Measurements from ENCODE around the gene GADL1. TPM values are rescaled to one million over a fixed set of nuclear protein-coding genes. Genes with fewer than 3 reads are reported as not detected.
A peak's percentile ranks its signal among the peaks of the same experiment; 100 is the strongest.

Gene GADL1
- total RNA-seq, 1 experiment from 2014 or later = not detected

GRCh38 chr3:30686799-30687198, 207.7 kb downstream of the GADL1 start:
- no peak for DNase-seq
- Histone ChIP-seq H3K36me3 (replicated peaks; ENCODE audit: control insufficient read depth, insufficient read depth, low read length) (peaks cover 11% of the 10 kb centered on the region), H3K4me3 (ENCODE audit: insufficient read depth, low read depth, low read length) (no peak overlapping the region), H3K27me3 (ENCODE audit: control insufficient read depth, insufficient read depth, low read length) (no peaks in the 10 kb centered on the region)

- Histone ChIP-seq H3K27me3 (ENCODE audit: control insufficient read depth, insufficient read depth, low read length) (no peaks in the 10 kb centered on the region), H3K36me3 (replicated peaks; ENCODE audit: control insufficient read depth, insufficient read depth, low read length) (peaks cover 8% of the 10 kb centered on the region), H3K4me3 (ENCODE audit: insufficient read depth, low read depth, low read length) (no peak overlapping the region)
- DNase-seq = no peak
These were observed 208.3 kb downstream of the GADL1 start for GRCh38 chr3:30686176-30686575.

GRCh38 chr3:30685267-30685667, 209.2 kb downstream of the GADL1 start:
- H3K27me3 ChIP-seq (ENCODE audit: control insufficient read depth, insufficient read depth, low read length) = no peaks in the 10 kb centered on the region
- peaks cover 8% of the 10 kb centered on the region for H3K36me3 ChIP-seq (replicated peaks; ENCODE audit: control insufficient read depth, insufficient read depth, low read length)
- no peak for DNase-seq
- no peak overlapping the region for H3K4me3 ChIP-seq (ENCODE audit: insufficient read depth, low read depth, low read length)

GRCh38 chr3:30684356-30684755, 210.1 kb downstream of the GADL1 start:
- H3K27me3 ChIP-seq (ENCODE audit: control insufficient read depth, insufficient read depth, low read length) = no peaks in the 10 kb centered on the region
- H3K36me3 ChIP-seq (replicated peaks; ENCODE audit: control insufficient read depth, insufficient read depth, low read length) = peaks cover 8% of the 10 kb centered on the region
- no peak overlapping the region for H3K4me3 ChIP-seq (ENCODE audit: insufficient read depth, low read depth, low read length)
- no peak for DNase-seq

DNA sequence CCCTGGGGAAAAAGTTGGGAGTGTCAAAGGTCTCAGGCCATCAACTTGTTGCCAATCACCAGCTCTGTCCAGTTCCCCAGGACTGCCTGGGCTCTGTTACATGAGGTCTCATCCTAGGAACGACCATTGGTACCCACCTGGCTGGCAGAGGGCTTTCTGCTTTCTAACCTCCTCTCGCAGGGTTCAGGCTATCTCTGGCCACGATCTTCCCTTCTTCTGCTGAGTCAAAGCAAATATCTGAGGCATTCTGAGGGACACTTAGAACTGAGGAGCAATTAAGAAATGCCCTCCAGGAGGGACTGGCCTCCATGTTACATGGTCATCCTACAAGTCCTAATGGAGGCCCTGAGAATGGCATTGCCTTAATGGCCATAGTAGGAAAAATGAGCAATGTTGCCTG, 210.7 kb downstream of the GADL1 start:
- H3K27me3 ChIP-seq (ENCODE audit: control insufficient read depth, insufficient read depth, low read length) = no peaks in the 10 kb centered on the region
- H3K36me3 ChIP-seq (replicated peaks; ENCODE audit: control insufficient read depth, insufficient read depth, low read length) = peaks cover 6% of the 10 kb centered on the region
- H3K4me3 ChIP-seq (ENCODE audit: insufficient read depth, low read depth, low read length) = no peak overlapping the region
- DNase-seq = no peak

GRCh38 chr3:30682434-30683155, 211.9 kb downstream of the GADL1 start:
- Histone ChIP-seq H3K36me3 (replicated peaks; ENCODE audit: control insufficient read depth, insufficient read depth, low read length) (peaks cover 7% of the 10 kb centered on the region), H3K4me3 (ENCODE audit: insufficient read depth, low read depth, low read length) (no peak overlapping the region), H3K27me3 (ENCODE audit: control insufficient read depth, insufficient read depth, low read length) (no peaks in the 10 kb centered on the region)
- no peak for DNase-seq

GRCh38 chr3:30681649-30682211, 212.7 kb downstream of the GADL1 start:
- H3K36me3 ChIP-seq (replicated peaks; ENCODE audit: control insufficient read depth, insufficient read depth, low read length) = peaks cover 8% of the 10 kb centered on the region
- H3K4me3 ChIP-seq (ENCODE audit: insufficient read depth, low read depth, low read length) = no peak overlapping the region
- H3K27me3 ChIP-seq (ENCODE audit: control insufficient read depth, insufficient read depth, low read length) = no peaks in the 10 kb centered on the region
- no peak for DNase-seq

DNA sequence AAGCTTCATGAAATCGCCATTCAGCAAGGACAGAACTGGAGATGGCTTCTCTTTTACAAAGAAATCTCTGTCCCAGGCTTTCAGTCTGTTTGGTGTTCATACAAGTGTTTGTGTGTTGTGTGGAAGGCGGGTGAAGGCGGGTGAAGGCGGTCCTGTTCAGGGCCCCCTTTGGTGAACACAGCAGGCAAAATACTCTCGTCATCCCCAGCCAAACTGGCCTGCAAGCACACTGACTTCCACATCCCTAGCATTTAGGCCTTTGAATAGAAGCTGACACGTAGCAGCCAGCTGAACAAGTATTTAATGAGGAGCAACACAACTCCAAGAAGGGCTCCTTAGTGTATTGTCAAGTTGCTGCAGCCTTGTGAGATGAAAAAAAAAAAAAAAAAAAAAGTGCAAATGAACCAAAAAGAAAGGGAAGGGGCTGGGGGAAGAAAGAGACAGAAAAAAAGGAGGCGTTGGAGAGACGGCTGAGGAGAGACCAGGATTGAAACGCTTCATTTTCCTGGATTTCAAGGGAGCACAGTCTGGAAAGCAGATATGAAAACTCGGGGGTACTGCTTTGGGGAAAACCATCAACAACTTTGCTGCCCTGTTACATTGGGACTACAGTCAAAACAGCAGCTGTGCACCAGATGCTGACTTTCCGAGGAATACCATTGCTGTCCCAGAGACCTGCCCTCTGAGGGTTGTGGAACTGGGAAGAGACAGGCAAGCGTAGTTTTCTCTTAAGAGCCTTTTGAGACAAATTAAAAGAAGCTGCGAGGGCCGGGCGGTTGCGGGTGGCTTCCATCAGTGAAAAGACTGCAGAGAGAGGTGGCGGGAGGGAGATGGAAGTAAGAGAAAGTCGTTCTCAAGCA, 213.4 kb downstream of the GADL1 start:
- no peak overlapping the region for H3K4me3 ChIP-seq (ENCODE audit: insufficient read depth, low read depth, low read length)

GRCh38 chr3:30679045-30679444, 215.4 kb downstream of the GADL1 start:
- Histone ChIP-seq H3K4me3 (ENCODE audit: insufficient read depth, low read depth, low read length) (no peak overlapping the region), H3K27me3 (ENCODE audit: control insufficient read depth, insufficient read depth, low read length) (no peaks in the 10 kb centered on the region), H3K36me3 (replicated peaks; ENCODE audit: control insufficient read depth, insufficient read depth, low read length) (peaks cover 11% of the 10 kb centered on the region)
- no peak for DNase-seq

More for the DNA sequence above, 213.4 kb downstream of the GADL1 start:
- H3K36me3 ChIP-seq (replicated peaks; ENCODE audit: control insufficient read depth, insufficient read depth, low read length) = peaks cover 8% of the 10 kb centered on the region
- H3K27me3 ChIP-seq (ENCODE audit: control insufficient read depth, insufficient read depth, low read length) = no peaks in the 10 kb centered on the region
- peak; percentile 51 for DNase-seq

- H3K36me3 ChIP-seq (replicated peaks; ENCODE audit: control insufficient read depth, insufficient read depth, low read length) = peaks cover 19% of the 10 kb centered on the region
- no peaks in the 10 kb centered on the region for H3K27me3 ChIP-seq (ENCODE audit: control insufficient read depth, insufficient read depth, low read length)
- no peak overlapping the region for H3K4me3 ChIP-seq (ENCODE audit: insufficient read depth, low read depth, low read length)
- DNase-seq = no peak
These were observed 217.1 kb downstream of the GADL1 start for GRCh38 chr3:30677347-30677685.

DNA sequence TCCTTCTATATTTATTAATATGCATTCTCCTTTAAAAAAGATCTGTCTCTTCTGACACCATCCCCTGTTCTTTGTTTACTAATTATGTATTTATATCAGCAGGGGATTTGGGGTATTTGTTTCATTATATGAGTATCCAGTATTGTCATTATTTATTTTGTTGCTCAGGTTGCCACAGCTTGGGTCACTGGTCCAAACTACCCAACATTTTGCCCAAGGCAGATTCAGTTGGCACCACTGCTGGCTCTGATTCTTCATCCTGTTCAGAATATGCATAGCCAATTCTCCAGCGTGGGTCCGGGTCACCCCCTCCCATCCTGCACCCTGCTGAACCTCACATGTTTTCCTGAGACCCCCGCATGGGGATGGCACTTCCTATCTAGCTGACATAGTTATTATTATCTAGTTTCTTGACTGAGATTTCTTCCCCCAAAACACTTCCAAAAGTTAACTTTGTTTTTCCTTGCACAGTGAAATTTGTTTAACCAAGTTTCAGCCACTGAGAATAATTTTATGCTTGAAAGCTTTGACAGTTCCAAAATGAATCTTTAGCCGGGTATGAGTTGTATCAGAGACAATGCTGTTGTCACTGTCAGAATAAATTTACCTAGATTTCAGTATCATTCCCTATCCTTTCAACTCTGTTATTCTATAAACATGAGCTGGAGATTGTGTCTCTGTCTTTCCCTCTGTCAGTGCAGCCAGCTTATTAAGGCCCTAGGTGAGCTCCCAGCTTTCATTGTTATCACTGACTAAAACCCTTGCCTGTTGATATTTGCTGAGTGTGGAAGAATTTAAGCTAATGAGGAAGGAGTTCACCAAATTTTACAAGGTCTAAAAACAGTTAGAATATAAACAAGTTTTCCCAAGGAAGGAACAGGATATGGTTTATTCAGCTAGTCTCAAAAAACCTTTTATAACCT, 217.8 kb downstream of the GADL1 start:
- Histone ChIP-seq H3K27me3 (ENCODE audit: control insufficient read depth, insufficient read depth, low read length) (no peaks in the 10 kb centered on the region), H3K36me3 (replicated peaks; ENCODE audit: control insufficient read depth, insufficient read depth, low read length) (peaks cover 24% of the 10 kb centered on the region)
- DNase-seq = no peak

More for the DNA sequence above, 217.8 kb downstream of the GADL1 start:
- H3K4me3 ChIP-seq (ENCODE audit: insufficient read depth, low read depth, low read length) = no peak overlapping the region
